H1 (cell line): ENCODE measurements around the gene COL4A2. TPM values are rescaled to one million over a fixed set of nuclear protein-coding genes. Genes with fewer than 3 reads are reported as not detected.

Source experiments
- CTCF ChIA-PET: fragments of 300-600 bp; sonication (Branson Sonifier 250); formaldehyde crosslinking; loops from one replicate; lab custom pipeline; 2021; ENCODE audit not compliant: partially characterized antibody; lab: Charles Lee
- POLR2A ChIA-PET: fragments of 300-600 bp; sonication (Branson Sonifier 250); formaldehyde crosslinking; loops from one replicate; lab custom pipeline; 2021; ENCODE audit warnings: inconsistent platforms; ENCODE audit not compliant: partially characterized antibody; lab: Charles Lee
- DNase-seq, 2 experiments: peaks; one replicate each; pipeline versions ENCODE4 v3.0.0 to v3.0.0-alpha.2; 2010 to 2022; ENCODE audit warnings: low spot score in 2 of 2, low read depth in 1 of 2, mixed read lengths in 1 of 2
- FAIRE-seq: peaks from 2 replicates; lab custom pipeline; 2011; peaks lifted over from hg19 to GRCh38; lab: Jason Lieb, UNC
- H2AFZ ChIP-seq: 2 replicates; pipeline ENCODE4 v1.8.1; 2012; ENCODE audit warnings: low read length, inconsistent platforms
- H2AK5ac ChIP-seq: 2 replicates; pipeline ENCODE4 v1.6.1; 2013; ENCODE audit warnings: low read depth, low read length
- H2BK120ac ChIP-seq: replicated peaks from 2 replicates; pipeline ENCODE3; 2013; ENCODE audit warnings: low read depth, low read length, inconsistent platforms
- H2BK12ac ChIP-seq: 2 replicates; pipeline ENCODE4 v1.6.1; 2013; ENCODE audit warnings: low read depth, low read length
- H2BK15ac ChIP-seq: 2 replicates; pipeline ENCODE4 v1.6.1; 2013; ENCODE audit warnings: low read length
- H2BK20ac ChIP-seq: 2 replicates; pipeline ENCODE4 v1.6.1; 2013; ENCODE audit warnings: low read length
- H2BK5ac ChIP-seq: 2 replicates; pipeline ENCODE4 v1.6.1; 2013; ENCODE audit warnings: low read depth, low read length
- H3K14ac ChIP-seq: 2 replicates; pipeline ENCODE4 v1.6.1; 2013; ENCODE audit warnings: inconsistent platforms; ENCODE audit not compliant: insufficient read length
- H3K18ac ChIP-seq: 2 replicates; pipeline ENCODE4 v1.6.1; 2013; ENCODE audit warnings: low read length; ENCODE audit errors: extremely low read depth
- H3K23ac ChIP-seq: 2 replicates; pipeline ENCODE4 v1.6.1; 2013; ENCODE audit warnings: inconsistent platforms; ENCODE audit not compliant: insufficient read length
- H3K23me2 ChIP-seq: 2 replicates; pipeline ENCODE4 v1.6.1; 2013; ENCODE audit warnings: low read depth, low read length
- H3K27ac ChIP-seq: 2 replicates; pipeline ENCODE4 v1.6.1; 2011; ENCODE audit warnings: low read depth, low read length, inconsistent platforms
- H3K27me3 ChIP-seq, 4 experiments: replicated peaks in 1 of 4; 1 replicate in 1 of 4; 2 replicates in 3 of 4; pipeline versions ENCODE4 v1.6.1 to v1.8.1; 2011 to 2013; ENCODE audit warnings: low read length in 3 of 4, mild to moderate bottlenecking in 3 of 4, inconsistent platforms in 2 of 4, mixed read lengths in 2 of 4, moderate library complexity in 1 of 4; ENCODE audit not compliant: control insufficient read depth in 3 of 4, insufficient read depth in 3 of 4; ENCODE audit errors: extremely low read depth in 1 of 4
- H3K36me3 ChIP-seq, 4 experiments: 2 replicates each; pipeline versions ENCODE4 v1.6.1 to v1.8.1; 2011 to 2013; ENCODE audit warnings: mild to moderate bottlenecking in 4 of 4, low read length in 3 of 4, moderate library complexity in 2 of 4, control low read depth in 1 of 4, inconsistent platforms in 1 of 4; ENCODE audit not compliant: insufficient read depth in 4 of 4, control insufficient read depth in 2 of 4
- H3K4ac ChIP-seq: replicated peaks from 2 replicates; pipeline ENCODE3; 2013; ENCODE audit warnings: low read length, low read depth, mixed read lengths, inconsistent platforms; ENCODE audit not compliant: insufficient read length
- H3K4me1 ChIP-seq, 4 experiments: replicated peaks in 1 of 4; 1 replicate in 1 of 4; 2 replicates in 3 of 4; pipeline versions ENCODE4 v1.6.1 to v1.8.1; 2011 to 2013; ENCODE audit warnings: low read length in 3 of 4, inconsistent platforms in 2 of 4, mixed read lengths in 1 of 4; ENCODE audit not compliant: insufficient read depth in 4 of 4, control insufficient read depth in 3 of 4
- H3K4me2 ChIP-seq, 2 experiments: 2 replicates each; pipeline versions ENCODE4 v1.6.1 to v1.8.1; 2011 to 2013; ENCODE audit warnings: low read depth in 2 of 2, low read length in 2 of 2, control low read depth in 1 of 2, inconsistent platforms in 1 of 2, mild to moderate bottlenecking in 1 of 2; ENCODE audit not compliant: insufficient read depth in 1 of 2
- H3K4me3 ChIP-seq, 4 experiments: fragments of 200-600, 300-600 bp in 1 of 4; sonication (generic), shearing (Covaris generic), sonication (Bioruptor Twin) in 1 of 4; 2 replicates each; pipeline versions ENCODE4 v1.5.1 to v1.8.1; 2011 to 2016; ENCODE audit warnings: low read length in 4 of 4, low read depth in 3 of 4, control low read depth in 2 of 4, inconsistent platforms in 2 of 4, mild to moderate bottlenecking in 2 of 4, mixed read lengths in 1 of 4, moderate library complexity in 1 of 4; ENCODE audit not compliant: insufficient read depth in 2 of 4; ENCODE audit errors: extremely low read depth in 1 of 4
- H3K56ac ChIP-seq: replicated peaks from 2 replicates; pipeline ENCODE3; 2013; ENCODE audit warnings: low read depth, mild to moderate bottlenecking, mixed read lengths, low read length, inconsistent platforms; ENCODE audit not compliant: insufficient read length
- H3K79me1 ChIP-seq: 2 replicates; pipeline ENCODE4 v1.6.1; 2013; ENCODE audit warnings: low read depth, low read length, control low read depth
- H3K79me2 ChIP-seq, 2 experiments: 2 replicates each; pipeline versions ENCODE4 v1.6.1 to v1.8.1; 2012 to 2013; ENCODE audit warnings: low read length in 2 of 2, mild to moderate bottlenecking in 2 of 2, inconsistent platforms in 1 of 2; ENCODE audit not compliant: insufficient read depth in 2 of 2, control insufficient read depth in 1 of 2
- H3K9ac ChIP-seq, 4 experiments: replicated peaks in 1 of 4; 1 replicate in 1 of 4; 2 replicates in 3 of 4; pipeline versions ENCODE4 v1.6.1 to v1.8.1; 2011 to 2013; ENCODE audit warnings: low read depth in 3 of 4, low read length in 3 of 4, control low read depth in 2 of 4, mild to moderate bottlenecking in 2 of 4, moderate library complexity in 2 of 4, inconsistent platforms in 1 of 4; ENCODE audit errors: extremely low read depth in 1 of 4
- H3K9me3 ChIP-seq, 2 experiments: 2 replicates each; pipeline versions ENCODE4 v1.6.1 to v1.8.1; 2012 to 2013; ENCODE audit warnings: mild to moderate bottlenecking in 2 of 2, moderate library complexity in 2 of 2, control low read depth in 1 of 2, inconsistent platforms in 1 of 2, low read depth in 1 of 2, low read length in 1 of 2, mixed read lengths in 1 of 2; ENCODE audit not compliant: insufficient read depth in 2 of 2
- H4K20me1 ChIP-seq, 2 experiments: replicated peaks in 1 of 2; 2 replicates each; pipeline versions ENCODE3 to v1.8.1; 2011 to 2013; ENCODE audit warnings: inconsistent platforms in 2 of 2, low read length in 2 of 2, mild to moderate bottlenecking in 1 of 2; ENCODE audit not compliant: insufficient read depth in 2 of 2, control insufficient read depth in 1 of 2
- H4K5ac ChIP-seq: 2 replicates; pipeline ENCODE4 v1.6.1; 2013; ENCODE audit warnings: low read length, low read depth, mixed read lengths, inconsistent platforms; ENCODE audit not compliant: insufficient read length
- H4K8ac ChIP-seq: 2 replicates; pipeline ENCODE4 v1.8.0; 2013; ENCODE audit warnings: mild to moderate bottlenecking, moderate library complexity, low read length, inconsistent platforms; ENCODE audit not compliant: insufficient read depth; ENCODE audit errors: extremely low read depth
- H4K91ac ChIP-seq: replicated peaks from 2 replicates; pipeline ENCODE3; 2013; ENCODE audit warnings: low read length, mixed read lengths, inconsistent platforms; ENCODE audit not compliant: insufficient read length
- ATF3 ChIP-seq: IDR thresholded peaks from 2 replicates; pipeline ENCODE4 v1.6.1; 2011; ENCODE audit warnings: low read depth, mild to moderate bottlenecking, low read length; ENCODE audit not compliant: insufficient read depth
- BRCA1 ChIP-seq: IDR thresholded peaks from 2 replicates; pipeline ENCODE4 v1.6.1; 2012; ENCODE audit warnings: low read depth, low read length, improper control_type of control experiment
- CHD2 ChIP-seq: IDR thresholded peaks from 2 replicates; pipeline ENCODE4 v1.6.1; 2012; ENCODE audit warnings: low read length, improper control_type of control experiment
- EP300 ChIP-seq, 2 experiments: IDR thresholded peaks; 1 replicate in 1 of 2; 2 replicates in 1 of 2; pipeline ENCODE4 v1.6.1; 2011 to 2012; ENCODE audit warnings: low read depth in 2 of 2, low read length in 2 of 2, mild to moderate bottlenecking in 2 of 2, borderline replicate concordance in 1 of 2, inconsistent platforms in 1 of 2, moderate library complexity in 1 of 2
- JUND ChIP-seq: IDR thresholded peaks from 2 replicates; pipeline ENCODE4 v1.6.1; 2011; ENCODE audit warnings: mild to moderate bottlenecking, improper control_type of control experiment, low read length
- POLR2AphosphoS5 ChIP-seq: IDR thresholded peaks from 2 replicates; pipeline ENCODE4 v1.6.1; 2011; ENCODE audit warnings: low read depth, low read length
- SAP30 ChIP-seq: fragments of 300-600 bp; sonication (generic); IDR thresholded peaks from 2 replicates; pipeline ENCODE4 v1.7.1; 2012; ENCODE audit warnings: low read length, moderate library complexity, mild to moderate bottlenecking, inconsistent platforms; ENCODE audit not compliant: insufficient read depth, insufficient replicate concordance
- SP1 ChIP-seq: IDR thresholded peaks from 2 replicates; pipeline ENCODE4 v1.6.1; 2011; ENCODE audit warnings: low read depth, low read length
- WGBS, 2 experiments: shearing (Covaris generic) in 1 of 2; methylation state at CpG; one replicate each; pipeline versions ENCODE4 v1.1.6 to v1.1.7; 2013 to 2015; ENCODE audit warnings: low lambda C conversion rate in 2 of 2, mixed read lengths in 2 of 2, inconsistent platforms in 1 of 2, low coverage in 1 of 2, missing lambda C conversion rate in 1 of 2; ENCODE audit not compliant: insufficient replicate concordance in 2 of 2, insufficient coverage in 1 of 2, insufficient read length in 1 of 2; ENCODE audit errors: extremely low coverage in 1 of 2, missing lambda C conversion rate in 1 of 2; 5-methylcytosine and 5-hydroxymethylcytosine counted together
- polyA plus RNA-seq, 7 experiments: library from polyadenylated mRNA; depleted of rRNA in 3 of 7; stranded (reverse) in 5 of 7; unstranded in 2 of 7; fragments of >200 nt in 5 of 7; fragments of 200-250 nt in 2 of 7; gene quantifications; 1 replicate in 5 of 7; 2 replicates in 1 of 7; 4 replicates in 1 of 7; pipeline versions ENCODE4 v1.2.1 to v1.2.3, GENCODE V29; 2011 to 2013; ENCODE audit warnings: missing spikeins in 2 of 7, mixed read lengths in 2 of 7
- total RNA-seq: library from RNA; stranded (reverse); fragmentation: NEBNext Ultra II Directional; extraction: Animal tissue kit (Norgen Biotek cat#: 25700); gene quantifications from 2 replicates; pipeline ENCODE4 v1.2.1, GENCODE V29; 2021

Gene COL4A2
- total and polyA plus RNA-seq, 2 of the 8 experiments (the other 6 are each of a cell fraction or from before 2014, with no cell fraction given), result 80.4 to 87.3 TPM

- H3K14ac ChIP-seq, result no peak overlapping the region
- WGBS, 2 experiments, result 89% methylated on average over 12 of the region's 12 CpGs; no CpG with 5 or more reads in 1 of the 2 experiments
- no peak overlapping the region for H3K4me3 ChIP-seq
- H3K9me3 ChIP-seq, result no peaks in the 10 kb centered on the region
- no peak overlapping the region for H4K5ac ChIP-seq
- no peak overlapping the region for H2AK5ac ChIP-seq
- no peaks in the 10 kb centered on the region for H3K27me3 ChIP-seq
- no peak for DNase-seq
- H3K23me2 ChIP-seq, result no peaks in the 10 kb centered on the region
- H2BK15ac ChIP-seq, result no peak overlapping the region
- ChIA-PET CTCF (interaction anchor here (0.9 to 3.4 kb wide), 3 partner anchors 8 to 15 kb away, joined by 4 to 17 read pairs (median 4); no protein-coding TSS in a partner anchor), POLR2A (no interaction called here)
- no peak overlapping the region for H3K4me2 ChIP-seq
- no peak overlapping the region for H3K18ac ChIP-seq
- H4K20me1 ChIP-seq, result peaks cover 0 to 2% of the 10 kb centered on the region in 2 experiments
- no peak overlapping the region for H2BK20ac ChIP-seq
- no peak overlapping the region for H3K27ac ChIP-seq
- no peak overlapping the region for H4K8ac ChIP-seq
- peaks cover 3% of the 10 kb centered on the region; the same call in 1 of the 2 replicates for H3K79me1 ChIP-seq
- H3K56ac ChIP-seq, result no peak overlapping the region
- peaks cover 0 to 7% (median 2%) of the 10 kb centered on the region in 4 experiments; a peak in 5 of 7 replicates for H3K4me1 ChIP-seq
- no peaks in the 10 kb centered on the region for H3K79me2 ChIP-seq
- no peak overlapping the region for H3K9ac ChIP-seq
- TF ChIP-seq SAP30 (no peak), SP1 (no peak), POLR2AphosphoS5 (no peak), BRCA1 (no peak), JUND (no peak), EP300 (IDR thresholded peaks at IDR 0.05; ENCODE audit: borderline replicate concordance in 1 of 2, low read depth in 2 of 2, low read length in 2 of 2) (no peak), ATF3 (no peak), CHD2 (no peak)
- no peak overlapping the region for H2BK120ac ChIP-seq
- H3K4ac ChIP-seq, result no peak overlapping the region
- FAIRE-seq, result no peak
- H3K23ac ChIP-seq, result no peak overlapping the region
- no peak overlapping the region for H2AFZ ChIP-seq
- no peak overlapping the region for H4K91ac ChIP-seq
- H2BK12ac ChIP-seq, result no peak overlapping the region
- H2BK5ac ChIP-seq, result no peak overlapping the region
- H3K36me3 ChIP-seq, result no peaks in the 10 kb centered on the region; a peak in 1 of 8 replicates
These were observed 26.8 kb downstream of the COL4A2 start for GRCh38 chr13:110333837-110334236.
